Measurements from ENCODE around the gene MTHFD1L. TPM values are rescaled to one million over a fixed set of nuclear protein-coding genes. Genes with fewer than 3 reads are reported as not detected.

The MTHFD1L gene
- total RNA-seq, 1 donor, result 68.7 TPM

- no peak for TF ChIP-seq CTCF (IDR thresholded peaks at IDR 0.05; ENCODE audit: insufficient read depth, low read length)
- H3K4me3 ChIP-seq (ENCODE audit: low read depth, low read length), result no peak overlapping the region
- DNase-seq (ENCODE audit: low read depth), result no peak
Observed at GRCh38 chr6:151130329-151130728, 264.8 kb downstream of the MTHFD1L start.

GRCh38 chr6:151131324-151132007 lies 266.0 kb downstream of the MTHFD1L start:
- no peak for DNase-seq (ENCODE audit: low read depth)
- no peak overlapping the region for H3K4me3 ChIP-seq (ENCODE audit: low read depth, low read length)
- TF ChIP-seq CTCF (IDR thresholded peaks at IDR 0.05; ENCODE audit: insufficient read depth, low read length), result no peak

DNA sequence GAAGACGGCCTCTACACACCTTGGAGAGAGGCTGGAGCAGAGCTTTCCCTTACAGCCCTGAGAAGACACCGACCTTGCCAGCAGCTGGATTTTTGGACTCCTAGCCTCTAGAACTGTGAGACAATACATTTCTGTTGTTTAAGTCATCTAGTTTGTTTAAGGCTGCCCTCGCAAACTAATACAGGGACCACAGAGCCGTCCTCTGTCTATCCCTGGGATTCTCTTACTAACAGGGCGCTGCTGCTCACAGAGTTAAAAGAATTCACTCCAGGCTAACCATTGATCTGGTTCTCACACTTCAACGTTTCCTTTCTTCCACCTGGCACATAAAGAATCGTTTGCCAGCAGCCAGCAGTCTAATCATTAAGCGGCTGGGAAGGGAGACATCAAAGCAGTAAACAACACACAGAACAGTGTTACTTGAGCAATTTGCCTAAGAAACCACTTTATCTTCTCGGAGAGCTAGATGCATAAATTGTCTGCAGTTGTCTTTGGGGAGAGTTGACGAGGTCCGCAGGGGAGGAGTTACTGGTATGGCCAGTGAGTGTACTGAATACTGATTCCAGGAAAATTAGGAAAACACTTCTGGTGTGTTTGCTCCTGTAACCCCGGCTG lies 270.7 kb downstream of the MTHFD1L start:
- no peak for DNase-seq (ENCODE audit: low read depth)
- TF ChIP-seq CTCF (IDR thresholded peaks at IDR 0.05; ENCODE audit: insufficient read depth, low read length), result no peak
- H3K4me3 ChIP-seq (ENCODE audit: low read depth, low read length), result no peak overlapping the region

DNA sequence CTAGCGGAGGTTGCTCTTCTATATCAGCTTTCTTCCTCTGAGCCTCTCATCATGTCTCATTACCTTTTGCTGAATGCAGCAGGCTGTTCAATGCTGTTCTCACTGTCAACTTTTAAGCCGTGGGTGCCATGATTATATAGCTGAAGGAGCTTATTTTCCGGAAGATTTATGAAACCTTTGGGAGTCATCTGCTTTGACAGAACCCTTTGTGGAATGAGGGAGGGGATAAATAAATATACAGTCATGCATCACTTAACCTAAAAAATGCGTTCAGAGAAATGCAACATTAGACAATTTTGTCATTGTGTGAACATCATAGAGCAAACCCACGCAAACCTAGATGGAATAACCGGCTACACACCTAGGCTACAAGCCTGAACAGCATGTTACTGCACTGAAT lies 272.0 kb downstream of the MTHFD1L start:
- no peak overlapping the region for H3K4me3 ChIP-seq (ENCODE audit: low read depth, low read length)
- no peak for TF ChIP-seq CTCF (IDR thresholded peaks at IDR 0.05; ENCODE audit: insufficient read depth, low read length)
- no peak for DNase-seq (ENCODE audit: low read depth)

- no peak for TF ChIP-seq CTCF (IDR thresholded peaks at IDR 0.05; ENCODE audit: insufficient read depth, low read length)
- no peak overlapping the region for H3K4me3 ChIP-seq (ENCODE audit: low read depth, low read length)
- no peak for DNase-seq (ENCODE audit: low read depth)
Observed at GRCh38 chr6:151139524-151139923, 274.0 kb downstream of the MTHFD1L start.

- no peak for DNase-seq (ENCODE audit: low read depth)
- H3K4me3 ChIP-seq (ENCODE audit: low read depth, low read length), result no peak overlapping the region
- no peak for TF ChIP-seq CTCF (IDR thresholded peaks at IDR 0.05; ENCODE audit: insufficient read depth, low read length)
Observed at GRCh38 chr6:151140767-151141166, 275.3 kb downstream of the MTHFD1L start.

Measured in fibroblast of the aortic adventitia (primary cell).